ENCODE measurements around the gene ATP11B.
A peak's percentile ranks its signal among the peaks of the same experiment; 100 is the strongest.

The ATP11B gene

DNA sequence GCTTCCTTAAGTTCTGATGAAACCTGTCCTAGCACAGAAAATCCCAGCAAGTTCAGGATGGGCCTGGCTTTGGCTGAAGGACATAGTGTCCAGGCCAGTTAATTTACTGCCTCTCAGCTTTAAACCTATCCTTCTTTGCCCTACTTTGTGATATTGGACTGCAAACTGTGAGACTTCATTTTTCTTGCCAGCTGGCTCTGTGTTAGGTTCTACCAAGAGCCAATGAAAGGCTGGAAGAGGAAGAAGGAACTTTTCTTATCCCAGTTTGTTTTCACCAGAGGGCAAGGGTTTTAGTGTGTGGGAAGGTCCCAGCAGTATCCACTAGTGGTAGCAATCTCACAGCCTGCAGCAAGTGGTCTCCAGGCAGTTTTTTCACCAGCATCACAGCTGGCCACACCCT, 168.9 kb downstream of the ATP11B start:
- DNase-seq = no peak

GRCh38 chr3:182964179-182964578, 170.9 kb downstream of the ATP11B start:
- no peak for DNase-seq

DNA sequence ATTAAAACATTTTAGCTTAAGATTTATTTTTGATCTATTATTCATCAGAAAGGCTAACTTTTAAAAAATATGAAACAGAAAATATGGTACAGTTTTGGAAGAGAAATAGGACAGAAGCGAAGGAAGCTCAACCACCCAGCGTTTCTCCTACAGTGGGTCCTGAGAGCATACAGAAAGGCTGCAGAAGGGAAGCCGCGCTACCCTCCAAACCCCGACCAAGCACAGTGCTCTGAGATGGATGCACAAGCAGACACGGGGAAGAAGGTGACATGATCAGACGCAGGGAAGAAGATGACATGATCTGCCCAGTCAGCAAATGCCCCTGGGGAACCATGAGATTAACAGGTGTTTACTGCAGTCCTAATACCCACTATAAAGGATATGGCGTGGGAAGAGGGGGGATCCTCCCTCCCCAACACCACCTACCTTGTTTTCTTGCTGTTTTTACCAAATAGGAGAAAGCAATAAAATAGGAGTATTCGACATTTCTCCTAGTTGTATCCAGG, 172.6 kb downstream of the ATP11B start:
- no peak for DNase-seq

GRCh38 chr3:182967218-182968204, 174.2 kb downstream of the ATP11B start:
- DNase-seq = peak in 1 of 2 donors; percentile 48

GRCh38 chr3:182969277-182969676, 176.0 kb downstream of the ATP11B start:
- peak; percentile 54 to 55 for DNase-seq

GRCh38 chr3:182969853-182970252, 176.5 kb downstream of the ATP11B start:
- no peak for DNase-seq

GRCh38 chr3:182970811-182971418, 177.6 kb downstream of the ATP11B start:
- DNase-seq = no peak

All from inflammatory macrophage treated with lipopolysaccharide for 1 hour (primary cell).